ENCODE data around the gene FAIM2.

The FAIM2 gene

GRCh38 chr12:49917166-49917787 is 13.6 kb upstream of the FAIM2 start:
- DNase-seq (ENCODE audit: low spot score), result no peak

- no peak for DNase-seq (ENCODE audit: low spot score)
These were observed 12.6 kb upstream of the FAIM2 start for GRCh38 chr12:49916129-49916919.

- no peak for DNase-seq (ENCODE audit: low spot score)
These were observed 8.9 kb upstream of the FAIM2 start for GRCh38 chr12:49912345-49913255.

- no peak for DNase-seq (ENCODE audit: low spot score)
These were observed 7.5 kb upstream of the FAIM2 start for GRCh38 chr12:49911213-49911605.

GRCh38 chr12:49910331-49911212 is 6.9 kb upstream of the FAIM2 start:
- no peak for DNase-seq (ENCODE audit: low spot score)

- no peak for DNase-seq (ENCODE audit: low spot score)
These were observed 6.1 kb upstream of the FAIM2 start for GRCh38 chr12:49909826-49910225.

- DNase-seq (ENCODE audit: low spot score), result no peak
These were observed 5.7 kb upstream of the FAIM2 start for GRCh38 chr12:49909356-49909755.

GRCh38 chr12:49907352-49907751 is 3.7 kb upstream of the FAIM2 start:
- DNase-seq (ENCODE audit: low spot score), result no peak

- DNase-seq (ENCODE audit: low spot score), result no peak
These were observed 2.1 kb upstream of the FAIM2 start for GRCh38 chr12:49905718-49906314.

GRCh38 chr12:49904601-49905000 is 901 bp upstream of the FAIM2 start:
- DNase-seq (ENCODE audit: low spot score), result no peak

- DNase-seq (ENCODE audit: low spot score), result no peak
These were observed 375 bp downstream of the FAIM2 start for GRCh38 chr12:49903351-49903699.

- no peak for DNase-seq (ENCODE audit: low spot score)
These were observed 1.0 kb downstream of the FAIM2 start for GRCh38 chr12:49902399-49903350.

- no peak for DNase-seq (ENCODE audit: low spot score)
These were observed 1.7 kb downstream of the FAIM2 start for GRCh38 chr12:49901986-49902385.

GRCh38 chr12:49901026-49901425 is 2.7 kb downstream of the FAIM2 start:
- DNase-seq (ENCODE audit: low spot score), result no peak

GRCh38 chr12:49900371-49900770 is 3.3 kb downstream of the FAIM2 start:
- DNase-seq (ENCODE audit: low spot score), result no peak

- DNase-seq (ENCODE audit: low spot score), result no peak
These were observed 3.8 kb downstream of the FAIM2 start for GRCh38 chr12:49899921-49900320.

- no peak for DNase-seq (ENCODE audit: low spot score)
These were observed 4.3 kb downstream of the FAIM2 start for GRCh38 chr12:49899286-49899843.

- no peak for DNase-seq (ENCODE audit: low spot score)
These were observed 6.4 kb downstream of the FAIM2 start for GRCh38 chr12:49897276-49897675.

GRCh38 chr12:49895773-49896172 is 7.9 kb downstream of the FAIM2 start:
- no peak for DNase-seq (ENCODE audit: low spot score)

- DNase-seq (ENCODE audit: low spot score), result no peak
These were observed 8.9 kb downstream of the FAIM2 start for GRCh38 chr12:49894751-49895148.
